ENCODE data around the gene LMLN. TPM values are rescaled to one million over a fixed set of nuclear protein-coding genes. Genes with fewer than 3 reads are reported as not detected.
"Not testable (repeated sequence)": the region's sequence is repeated elsewhere in the genome, so short reads cannot be mapped to it uniquely, and the experiment has no call there.

Gene LMLN
- total RNA-seq, 4 donors from 2014 or later, result 2.3 to 10.4 (median 3.8) TPM

- no peak overlapping the region for H3K4me3 ChIP-seq (ENCODE audit: low read depth, poor library complexity, severe bottlenecking)
- WGBS, 2 donors, result 27 to 29% methylated on average over 8 to 28 of the region's 33 CpGs
- no peak for TF ChIP-seq POLR2A (IDR thresholded peaks at IDR 0.05)
- TF ChIP-seq CTCF (IDR thresholded peaks at IDR 0.05), result no peak
- intact Hi-C loops (cut with DNase I; ENCODE audit: low total_unique reads), result no loop called here
- no peak for DNase-seq (ENCODE audit: low spot score in 2 of 2)
Measured at GRCh38 chr3:198081421-198081844, 121.4 kb downstream of the LMLN start.

- DNase-seq (ENCODE audit: low spot score in 2 of 2); H3K4me3 ChIP-seq (ENCODE audit: low read depth, poor library complexity, severe bottlenecking); intact Hi-C loops (cut with DNase I; ENCODE audit: low total_unique reads): not testable (repeated sequence)
- 92 to 96% methylated on average over 4 of the region's 4 CpGs for WGBS, 2 donors
Measured at GRCh38 chr3:198082226-198082625, 122.2 kb downstream of the LMLN start.

- no peak overlapping the region for H3K4me3 ChIP-seq (ENCODE audit: low read depth, poor library complexity, severe bottlenecking)
- TF ChIP-seq POLR2A (IDR thresholded peaks at IDR 0.05) (no peak), CTCF (IDR thresholded peaks at IDR 0.05) (no peak)
- no peak for DNase-seq (ENCODE audit: low spot score in 2 of 2)
- 81 to 84% methylated on average over 3 of the region's 3 CpGs for WGBS, 2 donors
- intact Hi-C loops (cut with DNase I; ENCODE audit: low total_unique reads), result no loop called here
Measured at GRCh38 chr3:198088421-198088955, 128.5 kb downstream of the LMLN start.

GRCh38 chr3:198090795-198091332 lies 130.8 kb downstream of the LMLN start:
- no peak overlapping the region for H3K4me3 ChIP-seq (ENCODE audit: low read depth, poor library complexity, severe bottlenecking)
- intact Hi-C loops (cut with DNase I; ENCODE audit: low total_unique reads), result no loop called here
- DNase-seq (ENCODE audit: low spot score in 2 of 2), result no peak
- TF ChIP-seq CTCF (IDR thresholded peaks at IDR 0.05) (no peak), POLR2A (IDR thresholded peaks at IDR 0.05) (no peak)

GRCh38 chr3:198092276-198092675 lies 132.3 kb downstream of the LMLN start:
- TF ChIP-seq CTCF (IDR thresholded peaks at IDR 0.05), result no peak
- TF ChIP-seq POLR2A (IDR thresholded peaks at IDR 0.05), result no peak
- intact Hi-C loops (cut with DNase I; ENCODE audit: low total_unique reads), result no loop called here
- no peak for DNase-seq (ENCODE audit: low spot score in 2 of 2)
- H3K4me3 ChIP-seq (ENCODE audit: low read depth, poor library complexity, severe bottlenecking), result no peak overlapping the region
- WGBS, 2 donors, result 49 to 53% methylated on average over 3 of the region's 3 CpGs

- DNase-seq (ENCODE audit: low spot score in 2 of 2), result no peak
- WGBS, 2 donors, result 59 to 79% methylated on average over 4 of the region's 4 CpGs
- H3K4me3 ChIP-seq (ENCODE audit: low read depth, poor library complexity, severe bottlenecking), result no peak overlapping the region
- no peak for TF ChIP-seq POLR2A (IDR thresholded peaks at IDR 0.05)
- no peak for TF ChIP-seq CTCF (IDR thresholded peaks at IDR 0.05)
- intact Hi-C loops (cut with DNase I; ENCODE audit: low total_unique reads), result no loop called here
Measured at GRCh38 chr3:198093112-198093679, 133.2 kb downstream of the LMLN start.

Other genes with a start within 250 kb of the LMLN start
- 10 to 100 TPM; 29.1 to 50.2 (median 40.7) TPM for gene RUBCN, start 223.3 kb upstream of the LMLN start, total RNA-seq
- gene FYTTD1, start 210.3 kb upstream of the LMLN start, total RNA-seq, result 10 to 100 TPM; 44.6 to 65.1 (median 54.3) TPM
- 10 to 100 TPM; 22.5 to 34.3 (median 27.7) TPM for gene LRCH3, start 169.0 kb upstream of the LMLN start, total RNA-seq
- gene RPL35A, start 10.0 kb upstream of the LMLN start, total RNA-seq, result 1,000 to 10,000 TPM in 1 of 4 donors, 100 to 1,000 TPM in 3; 667 to 1,167 (median 835) TPM